GM21381 (cell line): ENCODE results near the gene N4BP3.

Experiments used
- ATAC-seq: cut with Tn5 transposase; IDR thresholded peaks from one replicate; pipeline ENCODE4 v1.9.1; 2021; ENCODE audit warnings: mild to moderate bottlenecking, moderate library complexity; ENCODE audit not compliant: unreplicated experiment

N4BP3 gene

GRCh38 chr5:178143901-178144300 lies 30.6 kb downstream of the N4BP3 start:
- no peak for ATAC-seq

GRCh38 chr5:178145965-178146820 lies 32.9 kb downstream of the N4BP3 start:
- ATAC-seq: peak; percentile 60

GRCh38 chr5:178147406-178147805 lies 34.1 kb downstream of the N4BP3 start:
- ATAC-seq: no peak

- ATAC-seq: no peak
Observed at GRCh38 chr5:178149199-178149932, 36.0 kb downstream of the N4BP3 start.

- ATAC-seq: no peak
Observed at GRCh38 chr5:178150977-178151734, 37.8 kb downstream of the N4BP3 start.

- ATAC-seq: no peak
Observed at GRCh38 chr5:178152491-178153444, 39.4 kb downstream of the N4BP3 start.

GRCh38 chr5:178153530-178154340 lies 40.4 kb downstream of the N4BP3 start, which contains the start of gene NHP2:
NHP2 (minus strand) TSS chr5:178153885; CDS start chr5:178153817, 68 bp downstream.
- peak; percentile 98 for ATAC-seq

GRCh38 chr5:178155065-178155464 lies 41.7 kb downstream of the N4BP3 start:
- no peak for ATAC-seq

GRCh38 chr5:178160176-178160575 lies 46.8 kb downstream of the N4BP3 start:
- ATAC-seq: no peak

- no peak for ATAC-seq
Observed at GRCh38 chr5:178162481-178162880, 49.1 kb downstream of the N4BP3 start.

- peak; percentile 97 for ATAC-seq
Observed at GRCh38 chr5:178163772-178164735, 50.7 kb downstream of the N4BP3 start.

GRCh38 chr5:178165581-178165980 lies 52.2 kb downstream of the N4BP3 start:
- no peak for ATAC-seq

- no peak for ATAC-seq
Observed at GRCh38 chr5:178170455-178170854, 57.1 kb downstream of the N4BP3 start.

- ATAC-seq: no peak
Observed at GRCh38 chr5:178174456-178174855, 61.1 kb downstream of the N4BP3 start.
